HG03097 (cell line): ENCODE results near the gene CISD1.

Source experiments
- ATAC-seq: cut with Tn5 transposase; IDR thresholded peaks from one replicate; pipeline ENCODE4 v1.9.1; 2021; ENCODE audit not compliant: unreplicated experiment, low FRiP score

CISD1 gene

DNA sequence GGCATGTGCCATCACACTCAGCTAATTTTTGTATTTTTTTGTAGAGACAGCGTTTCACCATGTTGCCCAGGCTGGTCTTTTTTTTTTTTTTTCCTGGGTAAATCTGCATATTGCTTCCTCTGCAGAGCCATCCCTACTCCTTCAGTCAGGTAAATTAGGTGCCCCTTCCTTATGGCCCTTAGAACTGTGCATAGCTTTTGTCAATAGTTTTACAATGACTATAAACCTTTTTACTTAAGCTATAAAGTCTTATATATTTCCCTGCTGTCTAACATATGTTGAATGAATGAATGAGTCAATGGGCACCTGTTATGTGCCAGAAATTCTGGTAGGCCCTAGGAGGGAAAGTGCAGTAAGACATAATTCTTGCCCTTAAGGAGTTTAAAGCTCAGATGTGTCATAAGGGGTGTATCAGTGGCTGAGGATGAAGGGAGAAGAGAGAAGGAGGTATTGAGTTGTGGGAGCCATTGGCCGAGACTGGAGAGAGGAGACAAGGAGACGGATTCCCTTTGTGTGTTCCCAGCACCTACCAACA lies 35.2 kb downstream of the CISD1 start:
- no peak for ATAC-seq

DNA sequence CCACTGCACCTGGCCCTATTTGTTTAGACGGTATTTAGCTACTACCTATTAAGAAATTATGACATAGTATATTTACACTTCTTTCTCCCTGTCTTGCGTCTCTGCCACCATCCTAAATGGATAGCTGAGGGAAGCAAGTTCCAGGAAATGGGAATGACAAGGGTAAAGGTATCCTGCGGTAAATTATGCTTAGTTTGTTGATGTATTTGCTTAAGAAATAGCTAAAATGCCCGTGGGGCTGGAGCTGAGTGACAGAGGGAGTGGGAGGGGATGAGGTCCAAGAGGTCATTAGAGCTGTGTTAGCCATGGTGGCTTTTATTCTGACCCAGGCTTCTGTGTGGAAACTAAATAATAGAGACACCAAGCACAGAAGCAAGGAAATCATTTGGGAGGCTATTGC lies 36.9 kb downstream of the CISD1 start:
- ATAC-seq, result no peak

- no peak for ATAC-seq
Observed at GRCh38 chr10:58307676-58308075, 38.7 kb downstream of the CISD1 start.

GRCh38 chr10:58311026-58311425 lies 42.1 kb downstream of the CISD1 start:
- ATAC-seq, result no peak

DNA sequence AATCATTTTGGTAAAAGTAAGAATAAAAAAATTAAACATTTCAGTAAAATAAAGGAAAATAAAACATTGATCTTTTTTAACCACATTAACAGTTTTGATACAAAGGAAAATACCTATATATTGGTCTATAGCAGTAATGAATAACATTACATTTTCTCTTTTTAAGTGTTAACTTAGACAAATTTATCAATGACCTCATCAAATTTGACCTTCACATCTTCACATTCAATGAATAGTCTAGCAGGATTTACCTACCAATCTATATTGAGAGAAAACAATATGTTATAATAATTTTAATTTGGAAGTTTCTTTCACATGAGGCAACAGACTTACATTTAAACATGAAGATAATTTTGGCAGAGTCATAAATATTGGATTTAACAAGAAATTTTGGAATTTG lies 47.9 kb downstream of the CISD1 start:
- ATAC-seq, result no peak

GRCh38 chr10:58318346-58318745 lies 49.4 kb downstream of the CISD1 start:
- ATAC-seq, result no peak

DNA sequence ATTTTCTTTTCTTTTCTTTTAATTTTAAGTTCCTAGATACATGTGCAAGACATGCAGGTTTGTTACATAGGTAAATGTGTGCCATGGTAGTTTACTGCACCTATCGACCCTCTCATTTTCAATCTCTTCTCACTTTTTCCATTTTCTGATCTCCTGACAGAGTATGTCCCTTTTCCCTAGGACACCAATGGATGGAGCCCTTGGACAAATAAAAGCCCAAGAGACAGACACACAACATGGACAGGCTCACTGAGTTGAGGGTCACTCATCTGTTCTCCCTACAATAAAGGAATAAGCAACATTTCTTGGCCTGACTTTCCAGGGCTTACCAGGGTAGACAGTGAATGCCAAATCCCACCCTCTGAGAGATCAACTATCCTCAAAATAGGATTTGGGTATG lies 50.6 kb downstream of the CISD1 start:
- no peak for ATAC-seq

GRCh38 chr10:58320351-58321049 lies 51.5 kb downstream of the CISD1 start:
- no peak for ATAC-seq

DNA sequence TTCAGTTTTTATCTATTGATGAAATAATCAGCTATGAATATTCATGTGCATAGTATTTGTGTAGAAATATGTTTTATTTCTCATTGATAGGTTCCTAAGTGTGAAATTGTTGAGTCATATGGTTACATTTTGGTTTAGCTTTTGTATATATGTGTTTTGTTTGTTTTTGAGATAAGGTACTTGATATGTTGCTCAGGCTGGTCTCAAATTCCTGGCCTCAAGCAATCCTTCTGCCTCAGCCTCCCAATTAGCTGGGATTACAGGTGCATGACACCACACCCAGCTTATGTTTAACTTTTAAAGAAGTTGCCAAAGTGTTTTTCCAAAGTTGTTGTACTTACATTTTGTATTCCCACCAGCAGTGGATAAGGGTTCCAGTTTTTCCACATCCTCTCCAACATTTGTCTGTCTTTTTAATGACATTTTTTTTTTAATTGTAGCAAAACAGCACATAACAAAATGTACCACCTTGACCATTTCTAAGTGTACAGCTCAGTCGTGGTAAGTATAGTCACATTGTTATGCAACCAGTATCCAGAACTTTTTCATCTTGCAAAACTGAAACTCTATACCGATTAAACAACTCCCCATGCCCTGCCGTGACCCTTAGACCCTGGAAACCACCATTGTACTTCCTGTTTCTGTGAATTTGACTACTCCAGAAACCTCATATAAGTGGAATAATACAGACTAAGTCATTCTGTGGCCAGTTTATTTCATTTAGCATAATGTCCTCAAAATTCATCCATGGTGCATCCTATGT lies 53.3 kb downstream of the CISD1 start:
- ATAC-seq, result peak; percentile 78

DNA sequence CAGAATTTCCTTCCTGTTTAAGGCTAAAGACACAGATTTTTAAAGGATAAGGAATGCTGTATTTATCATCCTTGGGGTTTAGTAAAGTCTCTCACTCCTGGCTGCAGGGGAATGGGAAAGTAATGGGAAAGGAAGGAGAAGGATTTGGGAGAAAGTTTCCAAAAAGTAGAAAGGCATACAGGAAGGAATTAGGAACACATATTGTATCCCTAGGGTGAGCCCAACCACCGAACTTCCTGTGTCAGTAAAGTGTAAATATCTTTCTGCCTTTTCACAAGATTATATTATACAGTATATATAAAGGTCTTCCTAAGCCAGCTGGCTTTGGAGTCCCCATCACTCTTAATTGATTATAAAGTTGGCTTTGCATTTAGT lies 53.9 kb downstream of the CISD1 start:
- ATAC-seq, result no peak

- ATAC-seq, result no peak
Observed at GRCh38 chr10:58326967-58327381, 58.0 kb downstream of the CISD1 start.

DNA sequence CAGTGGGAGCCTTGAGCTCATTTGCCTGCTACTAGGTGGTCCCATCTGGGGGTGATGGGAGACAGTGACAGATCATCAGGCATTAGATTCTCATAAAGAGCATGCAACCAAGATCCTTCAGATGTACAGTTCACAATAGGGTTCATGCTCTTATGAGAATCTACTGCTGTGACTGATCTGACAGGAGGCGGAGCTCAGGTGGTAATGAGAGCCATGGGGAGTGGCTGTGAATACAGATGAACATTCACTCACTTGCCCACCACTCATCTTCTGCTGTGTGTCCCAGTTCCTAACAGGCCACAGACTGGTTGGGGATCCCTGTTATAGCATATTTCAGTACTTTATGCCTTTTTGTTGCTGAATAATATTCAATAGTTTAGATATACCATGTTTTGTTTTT lies 59.3 kb downstream of the CISD1 start:
- ATAC-seq, result no peak

- no peak for ATAC-seq
Observed at GRCh38 chr10:58330431-58330830, 61.5 kb downstream of the CISD1 start.

- ATAC-seq, result no peak
Observed at GRCh38 chr10:58331646-58332045, 62.7 kb downstream of the CISD1 start.

DNA sequence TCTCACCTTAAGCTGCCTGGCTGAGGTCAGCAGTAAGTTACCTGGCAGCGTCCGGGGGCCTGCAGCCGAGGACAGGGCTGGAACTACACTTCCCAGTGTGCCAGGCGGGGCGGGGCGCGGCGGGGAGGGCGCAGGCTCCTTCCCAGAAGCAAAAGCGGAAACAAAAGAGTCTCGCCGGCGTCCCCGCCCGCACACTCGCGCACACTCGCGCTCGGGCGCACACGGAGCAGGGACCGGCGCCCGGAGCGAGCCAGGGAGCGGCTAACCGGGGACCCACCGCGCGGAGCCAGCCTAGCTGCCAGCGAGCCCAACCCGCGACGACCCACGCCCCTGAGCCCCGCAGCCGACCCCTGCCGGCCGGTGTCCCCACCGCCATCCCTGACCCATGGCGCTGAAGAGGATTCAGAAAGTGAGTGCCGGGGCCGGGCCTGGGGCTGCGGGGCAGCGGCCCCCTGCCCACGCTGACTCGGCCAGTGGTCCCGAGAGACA lies 65.9 kb downstream of the CISD1 start, which contains the start of gene UBE2D1:
UBE2D1 (plus strand) TSS at position 190 of the 489 bp plus-strand sequence; CDS start at position 386, 196 bp downstream.
- ATAC-seq, result peak; percentile 96

- peak; percentile 36 for ATAC-seq
Observed at GRCh38 chr10:58335306-58336005, 66.5 kb downstream of the CISD1 start.

DNA sequence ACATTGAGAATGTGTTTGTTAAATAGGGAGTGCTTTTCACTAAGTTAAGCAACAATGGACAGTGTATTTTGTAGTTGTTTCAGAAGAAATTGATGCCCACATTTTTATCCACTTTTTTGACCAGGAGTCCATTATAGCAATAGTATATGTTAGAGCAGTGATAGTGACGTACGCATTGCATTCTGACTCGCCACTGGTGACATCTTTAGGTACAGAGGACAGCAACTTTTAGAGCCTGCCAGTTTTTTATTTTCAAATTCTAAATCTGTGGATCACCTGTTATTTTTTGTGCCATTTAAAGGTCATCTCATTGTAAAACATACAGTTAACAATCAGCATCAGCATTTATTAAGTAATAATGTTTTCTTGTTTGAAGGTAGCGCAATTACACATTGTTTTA lies 67.3 kb downstream of the CISD1 start:
- no peak for ATAC-seq
